IMR-90 (cell line): ENCODE measurements around the gene MTREX. TPM values are rescaled to one million over a fixed set of nuclear protein-coding genes. Genes with fewer than 3 reads are reported as not detected.

Experiments used
- ATAC-seq: fragments of 200-7000 bp; cut with Tn5 transposase; 2 replicates; pipeline ENCODE4 v1.9.1; 2020; ENCODE audit warnings: low read depth, mild to moderate bottlenecking, moderate library complexity
- BruUV-seq: library from RNA; stranded (reverse); fragments of 400-500 nt; replicated peaks from 2 replicates; lab custom pipeline; 2021; lab: Mats Ljungman, UMichigan
- CTCF ChIA-PET: fragments of 300-600 bp; formaldehyde crosslinking; extraction: SDS; loops from one replicate; lab custom pipeline; 2021; ENCODE audit warnings: antibody characterized with exemption; lab: Yijun Ruan, JAX
- POLR2A ChIA-PET: fragments of 300-600 bp; sonication (Branson Sonifier 250); formaldehyde crosslinking; loops from one replicate; lab custom pipeline; 2022; ENCODE audit warnings: antibody characterized with exemption; ENCODE audit not compliant: unreplicated experiment; lab: Charles Lee
- DNase-seq: peaks from one replicate; pipeline ENCODE4 v3.0.0; 2013
- H2AFZ ChIP-seq: replicated peaks from 2 replicates; pipeline ENCODE3; 2013; ENCODE audit warnings: low read length, mild to moderate bottlenecking; ENCODE audit not compliant: poor library complexity
- H2AK5ac ChIP-seq: 2 replicates; pipeline ENCODE4 v1.6.1; 2013; ENCODE audit warnings: low read depth, low read length, inconsistent platforms
- H2AK9ac ChIP-seq: replicated peaks from 2 replicates; pipeline ENCODE3; 2013; ENCODE audit warnings: mild to moderate bottlenecking, low read depth, low read length, moderate library complexity; ENCODE audit not compliant: poor library complexity
- H2BK120ac ChIP-seq: 2 replicates; pipeline ENCODE4 v1.6.1; 2013; ENCODE audit warnings: low read depth, low read length, inconsistent platforms
- H2BK15ac ChIP-seq: 3 replicates; pipeline ENCODE4 v1.6.1; 2013; ENCODE audit warnings: low read depth, low read length, inconsistent platforms
- H2BK20ac ChIP-seq: 2 replicates; pipeline ENCODE4 v1.6.1; 2013; ENCODE audit warnings: low read depth, mild to moderate bottlenecking, inconsistent platforms, low read length, moderate library complexity
- H2BK5ac ChIP-seq: 2 replicates; pipeline ENCODE4 v1.6.1; 2013; ENCODE audit warnings: mild to moderate bottlenecking, low read depth, low read length, inconsistent platforms; ENCODE audit not compliant: poor library complexity, severe bottlenecking
- H3K14ac ChIP-seq: replicated peaks from 2 replicates; pipeline ENCODE4 v1.6.1; 2013; ENCODE audit warnings: low read depth, low read length, inconsistent platforms
- H3K18ac ChIP-seq: 2 replicates; pipeline ENCODE4 v1.6.1; 2013; ENCODE audit warnings: low read depth, low read length, control low read depth
- H3K23ac ChIP-seq: 2 replicates; pipeline ENCODE4 v1.6.1; 2013; ENCODE audit warnings: low read depth, low read length, inconsistent platforms
- H3K27ac ChIP-seq: 2 replicates; pipeline ENCODE4 v1.5.1; 2013; ENCODE audit warnings: mild to moderate bottlenecking, control low read depth, low read length; ENCODE audit not compliant: insufficient read depth
- H3K27me3 ChIP-seq: 2 replicates; pipeline ENCODE4 v1.6.1; 2013; ENCODE audit warnings: low read length; ENCODE audit not compliant: control insufficient read depth, insufficient read depth
- H3K36me3 ChIP-seq: 2 replicates; pipeline ENCODE4 v1.6.1; 2013; ENCODE audit warnings: low read length, mixed read lengths; ENCODE audit not compliant: control insufficient read depth, insufficient read depth
- H3K4ac ChIP-seq: 2 replicates; pipeline ENCODE4 v1.6.1; 2013; ENCODE audit warnings: low read depth, low read length, inconsistent platforms
- H3K4me1 ChIP-seq: 2 replicates; pipeline ENCODE4 v1.6.1; 2013; ENCODE audit warnings: low read length, mixed read lengths; ENCODE audit not compliant: control insufficient read depth, insufficient read depth
- H3K4me2 ChIP-seq: 2 replicates; pipeline ENCODE4 v1.6.1; 2013; ENCODE audit warnings: low read depth, mild to moderate bottlenecking, control low read depth, low read length, moderate library complexity
- H3K4me3 ChIP-seq: 2 replicates; pipeline ENCODE4 v1.5.1; 2013; ENCODE audit warnings: low read depth, mild to moderate bottlenecking, control low read depth, low read length, moderate library complexity; ENCODE audit not compliant: insufficient read depth
- H3K56ac ChIP-seq: 2 replicates; pipeline ENCODE4 v1.6.1; 2013; ENCODE audit warnings: low read length, inconsistent platforms; ENCODE audit not compliant: insufficient read depth; ENCODE audit errors: extremely low read depth
- H3K79me1 ChIP-seq, 2 experiments: 2 replicates each; pipeline ENCODE4 v1.6.1; 2013; ENCODE audit warnings: low read length in 2 of 2, inconsistent platforms in 1 of 2, low read depth in 1 of 2
- H3K9ac ChIP-seq: 2 replicates; pipeline ENCODE4 v1.6.1; 2013; ENCODE audit warnings: low read depth, low read length, control low read depth
- H3K9me1 ChIP-seq: 2 replicates; pipeline ENCODE4 v1.6.1; 2013; ENCODE audit warnings: low read length, inconsistent platforms; ENCODE audit not compliant: insufficient read depth
- H3K9me3 ChIP-seq: 2 replicates; pipeline ENCODE4 v1.6.1; 2013; ENCODE audit warnings: low read length; ENCODE audit not compliant: control insufficient read depth, insufficient read depth
- H4K20me1 ChIP-seq: 2 replicates; pipeline ENCODE4 v1.6.1; 2013; ENCODE audit warnings: low read length, inconsistent platforms; ENCODE audit not compliant: insufficient read depth
- H4K5ac ChIP-seq: 2 replicates; pipeline ENCODE4 v1.6.1; 2013; ENCODE audit warnings: mild to moderate bottlenecking, low read depth, low read length, control low read depth
- H4K8ac ChIP-seq, 2 experiments: 2 replicates each; pipeline ENCODE4 v1.6.1; 2013; ENCODE audit warnings: low read depth in 2 of 2, low read length in 2 of 2, control low read depth in 1 of 2, inconsistent platforms in 1 of 2
- H4K91ac ChIP-seq: 2 replicates; pipeline ENCODE4 v1.6.1; 2013; ENCODE audit warnings: low read depth, low read length, inconsistent platforms; ENCODE audit not compliant: insufficient read depth
- BHLHE40 ChIP-seq: fragments of 150-350 bp; IDR thresholded peaks from 2 replicates; pipeline ENCODE4 v1.6.1; 2016; ENCODE audit warnings: mild to moderate bottlenecking, low read depth, low read length
- CEBPB ChIP-seq: IDR thresholded peaks from 2 replicates; pipeline ENCODE4 v1.6.1; 2012; ENCODE audit warnings: low read depth, low read length, improper control_type of control experiment
- FOS ChIP-seq: fragments of 150-350 bp; IDR thresholded peaks from 2 replicates; pipeline ENCODE4 v1.6.1; 2016; ENCODE audit warnings: low read depth, low read length
- MAFK ChIP-seq: IDR thresholded peaks from 2 replicates; pipeline ENCODE4 v1.6.1; 2012; ENCODE audit warnings: low read depth, low read length, improper control_type of control experiment
- MAZ ChIP-seq: IDR thresholded peaks from 2 replicates; pipeline ENCODE4 v1.6.1; 2012; ENCODE audit warnings: low read depth, mild to moderate bottlenecking, low read length, improper control_type of control experiment, moderate library complexity, borderline replicate concordance
- MXI1 ChIP-seq: IDR thresholded peaks from 2 replicates; pipeline ENCODE4 v1.6.1; 2012; ENCODE audit warnings: low read depth, mild to moderate bottlenecking, low read length, moderate library complexity, borderline replicate concordance
- NFE2L2 ChIP-seq: fragments of 150-350 bp; IDR thresholded peaks from 2 replicates; pipeline ENCODE4 v1.6.1; 2016; ENCODE audit warnings: low read depth, mild to moderate bottlenecking, low read length
- POLR2A ChIP-seq: IDR thresholded peaks from 2 replicates; pipeline ENCODE4 v1.6.1; 2012; ENCODE audit warnings: mild to moderate bottlenecking, low read depth, low read length
- RCOR1 ChIP-seq: IDR thresholded peaks from 2 replicates; pipeline ENCODE4 v1.6.1; 2012; ENCODE audit warnings: mild to moderate bottlenecking, low read length, improper control_type of control experiment; ENCODE audit not compliant: insufficient replicate concordance
- RFX5 ChIP-seq: IDR thresholded peaks from 2 replicates; pipeline ENCODE4 v1.8.0; 2012; ENCODE audit warnings: low read depth, mild to moderate bottlenecking, low read length, moderate library complexity
- SMC3 ChIP-seq: fragments of 150-350 bp; IDR thresholded peaks from 2 replicates; pipeline ENCODE4 v1.6.1; 2016; ENCODE audit warnings: low read depth, mild to moderate bottlenecking, antibody characterized with exemption, low read length, moderate library complexity
- WGBS, 2 experiments: methylation state at CpG; one replicate each; pipeline versions ENCODE4 v1.1.5 to v1.1.7; 2013; ENCODE audit warnings: missing lambda C conversion rate in 2 of 2; ENCODE audit not compliant: insufficient read length in 1 of 2; ENCODE audit errors: extremely low coverage in 2 of 2; 5-methylcytosine and 5-hydroxymethylcytosine counted together
- dilution Hi-C: fragments of 300-500 bp; cut with HindIII; formaldehyde crosslinking; loops from one replicate; pipeline ENCODE4 v1.14.3; 2018; ENCODE audit warnings: low sequenced_read_pairs; ENCODE audit not compliant: unreplicated experiment
- in situ Hi-C: fragments of 300-500 bp; cut with MboI; formaldehyde crosslinking; loops from 3 replicates; pipeline ENCODE4 v1.14.3; 2019; ENCODE audit warnings: low sequenced_read_pairs, inconsistent platforms, mixed read lengths
- intact Hi-C: fragments of 100-400 bp; cut with micrococcal nuclease; formaldehyde crosslinking; loops from 2 replicates; pipeline ENCODE4 v1.10.0; 2022
- polyA plus RNA-seq, 3 experiments: library from polyadenylated mRNA; depleted of rRNA; stranded (reverse); fragments of >200 nt; gene quantifications; 2 replicates each; pipeline ENCODE4 v1.2.3, GENCODE V29; 2012; ENCODE audit warnings: low replicate concordance in 1 of 3
- total RNA-seq: library from RNA; depleted of rRNA; stranded (reverse); fragments of >200 nt; gene quantifications from 2 replicates; pipeline ENCODE4 v1.2.3, GENCODE V29; 2012
- TF ChIP-seq, protein P1 (sequence below): fragments of 150-350 bp; IDR thresholded peaks from 2 replicates; pipeline ENCODE4 v1.6.1; 2016; ENCODE audit warnings: low read depth, mild to moderate bottlenecking, low read length, moderate library complexity, borderline replicate concordance
- TF ChIP-seq, protein P2 (sequence below): conservative IDR thresholded peaks from 2 replicates; pipeline ENCODE4 v1.5.1; 2012; ENCODE audit warnings: mild to moderate bottlenecking, low read depth, low read length, improper control_type of control experiment

Gene MTREX
- total and polyA plus RNA-seq, 2 of the 4 experiments (the other 2 are of a cell fraction), result 22.1 to 33.2 TPM

DNA sequence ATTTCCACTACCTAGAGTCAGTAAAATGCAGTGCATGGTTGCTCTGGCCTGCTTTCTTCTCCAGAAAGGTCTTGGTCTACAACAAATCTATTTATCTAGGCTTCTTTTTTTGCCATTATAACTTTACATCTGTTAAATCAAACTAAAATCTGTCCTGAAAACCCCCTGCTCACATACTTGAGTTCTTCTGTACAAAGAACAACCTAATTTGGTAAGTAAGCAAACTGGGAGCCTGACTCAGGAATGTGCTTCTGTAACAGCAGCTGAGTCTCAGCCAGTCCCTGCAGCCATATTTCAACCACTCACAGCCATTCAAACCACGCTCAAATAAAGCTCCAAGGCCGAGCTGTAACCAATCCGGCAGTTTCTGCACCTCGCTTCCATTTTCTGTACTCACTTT, 131.2 kb downstream of the MTREX start:
- H3K23ac ChIP-seq, result peak overlapping the region; percentile 75; the same call in 1 of the 2 replicates
- no TSS peak for BruUV-seq
- H3K9me3 ChIP-seq, result no peaks in the 10 kb centered on the region; the same call in 1 of the 2 replicates
- H2AFZ ChIP-seq, result no peak overlapping the region
- peaks cover 14% of the 10 kb centered on the region for H3K4me1 ChIP-seq
- peak overlapping the region; percentile 51; the same call in 1 of the 2 replicates for H3K4me2 ChIP-seq
- in situ Hi-C loops, result no loop called here
- intact Hi-C loops, result no loop called here
- H2AK5ac ChIP-seq, result peak overlapping the region; percentile 61; the same call in 1 of the 2 replicates
- peak overlapping the region; percentile 95 for H2BK5ac ChIP-seq
- H4K20me1 ChIP-seq, result peaks cover 3% of the 10 kb centered on the region; the same call in 1 of the 2 replicates
- H3K9me1 ChIP-seq, result peaks cover 4% of the 10 kb centered on the region; the same call in 1 of the 2 replicates
- WGBS, 2 experiments, result no CpG with 5 or more reads among the region's 4 CpGs
- no peaks in the 10 kb centered on the region; a peak in 1 of 4 replicates for H3K79me1 ChIP-seq
- ChIA-PET POLR2A (no interaction called here), CTCF (interaction anchor here (1.0 to 1.4 kb wide), 2 partner anchors 11 to 15 kb away, joined by 4 read pairs; no protein-coding TSS in a partner anchor)
- peak overlapping the region; percentile 64 for H3K4ac ChIP-seq
- H3K14ac ChIP-seq, result peak overlapping the region; percentile 90
- dilution Hi-C loops, result no loop called here
- H2BK20ac ChIP-seq, result peak overlapping the region; percentile 84
- peak overlapping the region; percentile 35 for H3K9ac ChIP-seq
- H3K27ac ChIP-seq, result peak overlapping the region; percentile 74
- peak overlapping the region; percentile 92; the same call in 2 of the 3 replicates for H2BK15ac ChIP-seq
- peak overlapping the region; percentile 80 for H4K91ac ChIP-seq
- H2AK9ac ChIP-seq, result peak overlapping the region; percentile 33
- H3K18ac ChIP-seq, result peak overlapping the region; percentile 96
- DNase-seq (peak; percentile 82), ATAC-seq (peak; percentile 71)
- H4K5ac ChIP-seq, result peak overlapping the region; percentile 96
- no peak overlapping the region for H3K4me3 ChIP-seq
- peak overlapping the region; percentile 38 to 91; a peak in 3 of 4 replicates for H4K8ac ChIP-seq
- no peaks in the 10 kb centered on the region for H3K27me3 ChIP-seq
- H3K56ac ChIP-seq, result peak overlapping the region; percentile 31; the same call in 1 of the 2 replicates
- TF ChIP-seq NFE2L2 (no peak), CEBPB (no peak), MAFK (no peak), FOS (no peak), RFX5 (no peak), MXI1 (no peak), SMC3 (no peak), BHLHE40 (no peak), POLR2A (no peak), RCOR1 (no peak), MAZ (no peak)
- TF ChIP-seq, protein P1, sequence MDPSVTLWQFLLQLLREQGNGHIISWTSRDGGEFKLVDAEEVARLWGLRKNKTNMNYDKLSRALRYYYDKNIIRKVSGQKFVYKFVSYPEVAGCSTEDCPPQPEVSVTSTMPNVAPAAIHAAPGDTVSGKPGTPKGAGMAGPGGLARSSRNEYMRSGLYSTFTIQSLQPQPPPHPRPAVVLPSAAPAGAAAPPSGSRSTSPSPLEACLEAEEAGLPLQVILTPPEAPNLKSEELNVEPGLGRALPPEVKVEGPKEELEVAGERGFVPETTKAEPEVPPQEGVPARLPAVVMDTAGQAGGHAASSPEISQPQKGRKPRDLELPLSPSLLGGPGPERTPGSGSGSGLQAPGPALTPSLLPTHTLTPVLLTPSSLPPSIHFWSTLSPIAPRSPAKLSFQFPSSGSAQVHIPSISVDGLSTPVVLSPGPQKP, result no peak
- TF ChIP-seq, protein P2, sequence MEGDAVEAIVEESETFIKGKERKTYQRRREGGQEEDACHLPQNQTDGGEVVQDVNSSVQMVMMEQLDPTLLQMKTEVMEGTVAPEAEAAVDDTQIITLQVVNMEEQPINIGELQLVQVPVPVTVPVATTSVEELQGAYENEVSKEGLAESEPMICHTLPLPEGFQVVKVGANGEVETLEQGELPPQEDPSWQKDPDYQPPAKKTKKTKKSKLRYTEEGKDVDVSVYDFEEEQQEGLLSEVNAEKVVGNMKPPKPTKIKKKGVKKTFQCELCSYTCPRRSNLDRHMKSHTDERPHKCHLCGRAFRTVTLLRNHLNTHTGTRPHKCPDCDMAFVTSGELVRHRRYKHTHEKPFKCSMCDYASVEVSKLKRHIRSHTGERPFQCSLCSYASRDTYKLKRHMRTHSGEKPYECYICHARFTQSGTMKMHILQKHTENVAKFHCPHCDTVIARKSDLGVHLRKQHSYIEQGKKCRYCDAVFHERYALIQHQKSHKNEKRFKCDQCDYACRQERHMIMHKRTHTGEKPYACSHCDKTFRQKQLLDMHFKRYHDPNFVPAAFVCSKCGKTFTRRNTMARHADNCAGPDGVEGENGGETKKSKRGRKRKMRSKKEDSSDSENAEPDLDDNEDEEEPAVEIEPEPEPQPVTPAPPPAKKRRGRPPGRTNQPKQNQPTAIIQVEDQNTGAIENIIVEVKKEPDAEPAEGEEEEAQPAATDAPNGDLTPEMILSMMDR, result no peak
- peaks cover 9% of the 10 kb centered on the region for H3K36me3 ChIP-seq
- H2BK120ac ChIP-seq, result peak overlapping the region; percentile 83; the same call in 1 of the 2 replicates
